IPS-NIHi7 (cell line): ENCODE results near the gene TTC34.

Experiments used
- DNase-seq: peaks from one replicate; pipeline ENCODE4 v3.0.0; 2012; ENCODE audit warnings: mixed read lengths; ENCODE audit errors: extremely low spot score

TTC34 gene, protein sequence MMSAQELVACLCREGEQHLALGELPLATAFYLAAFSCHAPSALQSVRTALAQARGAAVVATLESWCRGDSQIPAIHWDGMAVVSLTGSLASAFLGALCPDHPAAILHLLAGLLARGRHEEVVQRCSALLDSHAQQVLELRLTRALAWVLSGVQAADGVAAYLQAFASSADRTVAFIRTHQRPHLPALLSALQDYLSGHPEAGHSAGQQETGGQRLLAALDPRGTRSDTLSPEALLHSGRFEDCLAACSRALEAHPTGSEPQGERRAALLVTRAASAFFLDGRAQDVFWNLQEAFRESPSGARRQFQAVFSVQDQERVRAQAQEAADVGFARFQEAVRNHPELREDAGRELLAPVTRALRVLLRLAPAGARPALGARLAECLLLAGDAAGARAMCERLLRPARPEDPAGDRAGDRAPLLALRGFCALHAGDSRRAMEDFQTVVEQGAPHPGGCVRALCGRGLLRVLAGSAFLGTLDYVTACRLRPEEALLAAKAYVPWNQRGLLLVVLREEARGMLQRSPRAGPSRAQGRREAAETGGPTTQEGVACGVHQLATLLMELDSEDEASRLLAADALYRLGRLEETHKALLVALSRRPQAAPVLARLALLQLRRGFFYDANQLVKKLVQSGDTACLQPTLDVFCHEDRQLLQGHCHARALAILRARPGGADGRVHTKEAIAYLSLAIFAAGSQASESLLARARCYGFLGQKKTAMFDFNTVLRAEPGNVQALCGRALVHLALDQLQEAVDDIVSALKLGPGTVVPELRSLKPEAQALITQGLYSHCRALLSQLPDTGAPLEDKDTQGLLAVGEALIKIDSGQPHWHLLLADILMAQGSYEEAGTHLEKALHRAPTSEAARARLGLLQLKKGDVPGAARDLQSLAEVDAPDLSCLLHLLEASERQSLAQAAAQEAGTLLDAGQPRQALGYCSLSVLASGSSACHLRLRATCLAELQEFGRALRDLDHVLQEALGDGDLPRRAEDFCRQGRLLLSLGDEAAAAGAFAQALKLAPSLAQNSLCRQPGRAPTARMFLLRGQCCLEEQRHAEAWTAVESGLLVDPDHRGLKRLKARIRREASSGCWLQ

DNA sequence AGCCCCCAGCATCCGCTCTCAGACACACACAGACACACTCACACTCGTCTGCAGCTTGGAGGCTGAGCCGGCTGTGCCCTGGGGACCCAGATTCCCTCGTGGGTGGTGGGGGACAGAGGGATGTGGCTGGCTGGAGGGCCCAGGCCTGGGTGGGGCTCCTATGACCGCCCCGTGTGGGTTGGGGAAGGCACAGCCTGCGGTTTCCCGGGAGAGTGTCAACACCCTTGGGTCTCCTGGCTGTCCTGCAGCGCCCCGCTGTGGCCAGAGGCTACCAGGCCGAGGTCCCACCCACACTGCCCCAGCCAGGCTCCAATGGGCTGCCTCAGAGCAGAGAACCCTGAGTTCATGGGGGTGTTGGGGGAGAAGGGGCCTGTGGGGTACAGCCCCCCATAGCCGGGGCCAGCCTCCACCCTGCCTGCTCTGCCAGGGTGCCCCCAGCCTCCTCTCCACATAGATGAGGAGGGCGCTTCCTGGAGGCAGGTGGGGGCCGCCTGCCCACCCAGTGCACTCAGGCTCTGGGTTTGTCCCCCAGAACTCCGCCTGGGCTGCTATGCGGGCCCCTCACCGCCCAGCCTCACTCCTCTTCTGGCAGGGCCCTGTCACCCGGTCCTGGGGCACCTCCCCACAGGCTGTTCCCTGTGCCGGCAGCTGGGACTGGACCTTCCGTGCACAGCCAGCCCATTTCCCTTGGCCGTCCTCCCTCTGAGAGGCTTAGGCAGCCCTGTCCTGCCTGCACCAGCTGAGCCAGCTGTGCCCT is at the start of gene TTC34:
Gene TTC34, minus strand, starts transcription at position 159 of the 757 bp plus-strand sequence. CDS start 866 bp downstream, outside the sequence.
- no peak for DNase-seq

DNA sequence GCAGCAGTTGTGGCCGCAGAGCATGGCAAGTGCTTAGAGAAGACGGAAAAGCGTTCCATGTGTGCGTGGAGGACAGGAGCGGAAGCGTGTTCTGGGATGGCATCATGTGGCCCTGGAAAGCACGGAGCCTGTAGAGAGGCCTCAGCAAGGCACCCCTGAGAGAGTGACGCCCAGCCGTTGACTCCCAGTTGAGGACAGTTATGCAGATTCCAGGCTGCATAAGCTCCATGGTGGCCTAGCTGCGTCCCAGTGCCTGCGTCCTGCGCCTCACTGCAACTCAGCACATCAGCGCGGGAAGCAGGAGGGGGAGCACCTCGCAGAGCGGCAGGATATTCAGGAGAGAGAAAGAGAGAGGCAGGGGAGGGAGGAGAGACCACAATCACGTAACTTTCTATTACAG is 49.0 kb upstream of the TTC34 start:
- no peak for DNase-seq

DNA sequence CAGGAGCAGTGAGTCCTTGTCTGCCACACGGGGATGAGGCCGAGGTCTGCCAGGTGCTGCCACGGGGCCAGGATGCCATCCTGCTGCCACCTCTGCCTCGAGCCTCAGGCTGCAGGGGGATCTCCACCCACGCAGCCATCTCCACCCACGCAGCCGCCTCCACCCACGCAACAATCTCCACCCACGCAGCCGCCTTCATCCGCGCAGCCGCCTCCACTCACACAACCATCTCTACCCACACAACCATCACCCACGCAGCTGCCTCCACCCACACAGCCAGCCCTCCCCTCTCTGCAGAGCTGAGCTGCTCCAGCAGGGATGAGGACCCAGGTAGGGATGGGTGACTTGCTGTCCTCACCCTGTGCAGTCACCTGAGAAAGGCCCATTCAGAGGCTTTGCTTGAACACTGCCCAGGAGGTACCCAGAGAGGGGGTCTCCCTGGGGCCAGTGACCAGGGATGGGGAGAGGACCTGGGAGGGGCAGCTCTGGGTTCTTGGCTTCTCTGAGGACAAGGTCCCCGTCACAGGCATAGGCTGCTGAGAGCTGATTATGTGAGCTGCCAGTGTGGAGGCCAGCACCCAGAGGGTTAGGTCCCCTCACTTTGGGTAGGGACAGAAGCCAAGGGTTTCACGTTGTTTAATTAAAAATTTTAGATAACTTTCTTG is 46.6 kb upstream of the TTC34 start:
- no peak for DNase-seq

DNA sequence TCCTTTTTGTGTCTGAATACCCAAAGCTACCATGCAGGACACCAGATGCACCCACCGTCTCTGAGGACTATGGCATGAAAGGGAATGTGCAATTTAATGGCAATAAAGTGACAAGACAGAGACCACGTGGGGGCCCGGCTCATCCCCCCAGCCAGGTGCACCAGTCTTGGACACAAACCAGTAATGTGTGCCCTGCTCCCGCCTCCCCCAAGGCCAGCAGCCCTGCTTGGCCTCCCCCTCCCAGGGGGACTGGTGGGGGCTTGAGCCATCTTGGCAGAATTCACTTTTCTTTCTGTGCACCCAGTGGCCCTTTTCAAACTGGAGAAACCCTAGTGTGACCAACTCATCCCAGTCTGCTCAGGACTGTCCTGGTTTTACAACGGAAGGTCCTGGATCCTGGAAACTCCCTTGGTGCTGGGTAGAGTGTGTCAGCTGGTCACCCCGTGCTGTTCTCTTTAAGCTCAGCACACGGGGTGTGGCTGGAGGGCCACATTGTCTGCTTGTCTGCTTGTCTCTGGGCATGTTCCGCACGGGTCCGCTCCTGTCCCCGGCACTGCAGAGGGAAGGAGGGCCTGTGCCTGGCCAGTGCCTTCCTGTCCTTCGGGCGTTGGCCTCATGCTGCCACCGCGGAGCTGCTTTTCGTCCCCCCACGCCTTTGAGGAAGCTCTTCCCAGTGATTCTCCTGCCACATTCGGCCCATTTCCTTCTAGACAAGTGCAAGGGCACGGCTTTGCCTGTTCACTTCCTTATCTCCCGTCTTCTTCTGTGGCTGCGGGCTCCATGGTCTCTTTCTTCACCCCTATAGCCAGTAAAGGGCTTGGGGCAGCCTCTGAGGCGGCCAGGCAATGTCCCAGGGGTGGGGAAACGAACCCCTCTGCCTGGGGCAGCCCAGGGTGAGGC is 45.8 kb upstream of the TTC34 start:
- DNase-seq: no peak

DNA sequence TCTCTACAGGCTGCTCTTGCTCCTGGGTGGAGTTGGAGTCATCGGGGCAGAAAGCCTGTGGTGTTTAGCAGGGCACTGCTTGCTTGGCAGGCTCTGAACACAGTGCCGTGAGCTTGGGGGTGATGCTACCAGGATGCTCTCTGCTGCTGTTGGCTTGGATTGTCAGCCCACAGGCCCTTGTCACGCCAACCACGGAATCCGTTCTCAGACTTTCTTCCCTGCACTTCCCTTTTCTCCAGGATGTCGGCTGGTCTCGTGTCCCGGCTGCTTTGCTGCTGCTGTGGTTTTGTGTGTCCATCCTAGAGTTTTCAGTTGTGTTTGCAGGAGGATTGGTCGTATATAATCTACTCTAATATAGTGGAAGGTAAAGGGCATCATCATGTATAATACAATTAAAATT is 44.4 kb upstream of the TTC34 start:
- no peak for DNase-seq

DNA sequence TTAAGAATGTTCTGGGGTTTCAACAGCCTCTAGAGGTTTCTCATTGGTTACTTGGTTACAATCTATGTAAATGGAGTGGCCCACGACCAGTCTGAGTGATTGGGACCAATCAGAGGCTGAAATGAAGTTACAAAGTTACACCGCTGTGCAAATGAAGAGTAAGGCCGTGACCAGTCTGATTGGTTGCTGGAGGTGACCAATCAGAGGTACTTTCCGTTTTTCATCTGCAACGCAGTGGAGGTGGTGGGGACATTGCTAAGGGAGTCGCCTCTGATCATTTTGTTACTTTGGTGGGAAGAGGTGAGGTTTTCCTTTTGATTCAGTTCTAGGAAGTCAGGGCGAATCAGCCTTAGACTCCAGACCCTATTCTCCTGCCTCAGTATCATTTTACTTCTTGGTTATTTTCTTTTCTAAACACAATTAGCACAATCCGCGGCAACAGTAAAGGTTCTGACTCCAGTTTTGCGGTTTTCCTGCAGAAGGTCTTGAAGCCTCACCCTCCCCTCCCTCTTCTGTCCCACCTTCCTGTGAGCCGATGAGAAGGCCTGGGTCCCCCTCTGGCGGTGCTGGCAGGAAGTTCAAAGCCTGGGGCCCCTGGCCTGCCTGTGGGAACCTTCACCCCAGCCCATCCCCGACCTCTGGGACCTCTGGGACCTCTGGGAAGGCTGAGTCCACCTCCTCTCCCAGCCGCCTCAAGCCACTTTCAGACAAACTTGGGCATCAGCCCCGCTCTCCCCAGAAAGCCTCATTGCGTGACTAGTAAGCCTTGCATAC is 38.7 kb upstream of the TTC34 start:
- DNase-seq: no peak

DNA sequence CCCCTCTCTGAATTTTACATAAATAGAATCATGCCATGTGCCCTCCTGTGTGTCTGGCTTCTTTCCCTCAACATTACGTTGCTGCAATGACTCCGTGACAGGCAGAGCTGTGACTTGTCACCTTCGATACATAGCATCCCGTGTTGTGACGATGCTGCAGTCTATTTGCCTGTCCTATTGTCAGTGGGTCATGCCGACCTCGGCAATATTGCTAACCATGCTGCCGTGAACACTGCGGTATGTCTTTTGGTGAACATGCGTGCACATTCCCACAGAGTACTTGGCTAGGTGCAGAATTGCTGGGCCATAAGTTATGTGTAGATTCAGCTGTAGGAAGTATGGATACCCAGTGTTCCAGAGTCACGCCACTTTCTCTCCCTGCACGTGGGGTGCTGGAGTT is 36.3 kb upstream of the TTC34 start:
- no peak for DNase-seq

DNA sequence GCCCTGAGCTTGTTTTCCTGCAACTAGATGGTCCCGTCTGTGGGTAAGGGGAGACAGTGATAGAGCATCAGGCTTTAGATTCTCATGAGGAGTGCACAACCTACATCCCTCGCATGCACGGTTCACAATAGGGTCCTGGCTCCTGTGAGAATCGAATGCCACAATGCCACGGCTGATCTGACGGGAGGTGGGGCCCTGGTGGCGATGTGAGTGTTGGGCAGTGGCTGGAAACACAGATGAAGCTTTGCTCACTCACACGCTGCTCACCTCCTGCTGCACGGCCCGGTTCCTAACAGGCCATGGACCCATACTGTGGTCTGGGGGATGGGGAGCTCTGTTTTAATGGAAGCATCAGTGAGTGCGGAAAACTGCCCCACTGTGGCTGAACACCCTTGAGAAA is 35.8 kb upstream of the TTC34 start:
- DNase-seq: no peak

DNA sequence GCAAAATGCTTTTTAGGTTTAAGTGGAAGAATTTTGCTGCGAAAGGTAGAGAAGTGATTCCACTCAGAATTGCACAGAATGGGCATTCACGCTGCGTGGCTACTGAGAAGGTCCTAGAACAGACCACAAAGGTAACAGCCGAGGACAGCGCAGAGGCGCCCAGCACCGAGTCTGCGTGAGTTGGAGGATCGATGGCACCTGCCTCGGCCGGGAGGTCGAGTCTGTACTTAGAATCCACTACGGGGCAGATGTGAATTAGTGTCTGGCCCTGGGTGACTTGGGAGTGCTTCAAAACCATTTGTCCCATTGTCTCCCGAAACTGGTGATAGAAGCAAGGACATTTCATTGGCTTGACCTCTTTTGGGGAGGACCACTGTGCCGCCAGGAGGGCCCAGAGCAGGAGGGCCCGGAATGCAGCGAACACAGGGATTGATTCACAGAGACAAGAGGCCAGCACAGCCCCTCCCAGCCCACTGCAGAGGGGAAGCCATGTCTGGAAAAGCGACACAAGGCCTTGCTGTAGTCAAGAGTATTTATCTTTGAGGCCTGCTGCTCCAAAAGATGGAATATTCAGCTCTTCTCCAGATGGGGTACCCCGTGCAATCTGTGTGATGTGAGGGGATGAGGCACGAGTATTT is 35.0 kb upstream of the TTC34 start:
- no peak for DNase-seq

DNA sequence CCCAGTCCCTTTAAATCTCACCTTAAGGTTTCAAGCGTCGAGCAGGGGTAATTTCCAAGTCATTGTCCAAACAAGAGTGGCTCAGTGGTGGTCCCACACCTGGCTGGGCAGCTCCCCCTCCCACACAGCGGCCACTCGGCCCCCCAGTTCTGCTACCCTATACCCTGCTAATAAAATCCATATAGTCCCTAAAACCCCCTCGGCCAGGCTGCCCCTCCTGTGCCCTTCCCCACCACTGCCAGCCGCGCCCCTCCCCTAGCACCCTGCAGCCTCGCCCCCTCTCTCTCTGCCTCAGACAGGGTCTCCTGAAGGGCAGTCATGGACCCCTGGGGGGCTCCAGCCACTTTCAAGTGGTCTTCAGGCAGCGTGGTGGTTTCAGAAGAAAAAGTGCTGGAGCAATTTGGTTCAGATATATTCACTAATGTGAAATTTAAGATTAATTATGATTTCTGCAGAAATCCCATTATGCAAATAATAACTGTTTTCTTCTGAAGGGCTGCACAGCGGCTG is 34.2 kb upstream of the TTC34 start:
- DNase-seq: no peak

DNA sequence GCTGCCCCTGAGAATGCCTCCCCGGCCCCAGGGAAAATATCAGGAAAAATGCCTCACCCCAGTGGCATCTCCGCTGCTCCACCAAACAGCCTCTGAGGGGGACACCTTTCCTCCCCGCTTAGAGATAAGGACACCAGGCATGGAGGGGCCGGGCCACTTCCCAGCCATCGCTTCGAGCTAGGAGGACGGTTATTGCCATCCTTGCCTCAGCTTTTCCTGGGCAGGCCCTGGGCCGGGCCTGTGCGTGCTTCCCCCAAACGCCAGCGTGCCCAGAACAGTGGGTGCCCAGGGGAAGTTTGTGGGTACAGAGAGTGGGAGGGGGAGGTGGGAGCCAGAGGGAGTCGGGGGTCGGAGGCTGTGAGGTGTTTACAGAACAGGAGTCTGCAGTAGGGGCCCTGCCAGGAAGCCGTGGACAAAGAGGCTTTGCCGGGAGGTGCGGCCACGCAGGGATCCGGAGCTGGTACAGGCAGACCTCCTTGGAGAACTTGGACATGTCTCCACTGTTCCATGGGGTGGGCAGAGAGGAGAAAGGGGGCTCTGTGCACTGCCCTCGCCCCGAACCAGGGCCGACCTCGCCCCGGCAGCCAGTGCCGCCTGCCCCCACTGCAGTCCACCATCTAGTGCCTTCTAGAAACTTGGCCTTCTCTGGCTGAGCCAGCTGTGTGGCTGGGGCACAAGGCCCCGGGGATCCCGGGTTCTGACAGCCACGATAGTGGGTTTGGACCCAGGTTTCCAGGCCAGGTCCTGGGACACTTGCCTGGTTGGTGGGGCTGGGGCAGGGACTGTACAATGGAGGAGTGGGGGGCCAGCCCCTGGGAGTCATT is 33.5 kb upstream of the TTC34 start:
- DNase-seq: no peak

DNA sequence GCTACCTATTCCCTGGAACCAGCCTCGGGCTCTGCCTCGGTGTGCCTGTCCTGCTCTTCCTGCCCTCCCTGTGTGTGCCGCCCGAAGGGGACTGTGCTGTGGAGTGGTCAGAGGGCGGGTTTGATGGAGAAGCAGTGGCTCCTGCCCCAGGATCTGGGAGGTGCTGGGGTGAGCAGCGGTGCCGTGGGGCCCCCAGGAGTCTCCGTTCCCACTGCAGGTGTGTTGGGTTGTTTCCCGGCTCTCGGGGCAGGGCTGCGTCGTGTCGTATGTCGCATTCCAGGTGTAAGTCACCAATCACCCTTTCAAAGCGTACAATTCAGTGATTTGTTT is 32.6 kb upstream of the TTC34 start:
- no peak for DNase-seq

DNA sequence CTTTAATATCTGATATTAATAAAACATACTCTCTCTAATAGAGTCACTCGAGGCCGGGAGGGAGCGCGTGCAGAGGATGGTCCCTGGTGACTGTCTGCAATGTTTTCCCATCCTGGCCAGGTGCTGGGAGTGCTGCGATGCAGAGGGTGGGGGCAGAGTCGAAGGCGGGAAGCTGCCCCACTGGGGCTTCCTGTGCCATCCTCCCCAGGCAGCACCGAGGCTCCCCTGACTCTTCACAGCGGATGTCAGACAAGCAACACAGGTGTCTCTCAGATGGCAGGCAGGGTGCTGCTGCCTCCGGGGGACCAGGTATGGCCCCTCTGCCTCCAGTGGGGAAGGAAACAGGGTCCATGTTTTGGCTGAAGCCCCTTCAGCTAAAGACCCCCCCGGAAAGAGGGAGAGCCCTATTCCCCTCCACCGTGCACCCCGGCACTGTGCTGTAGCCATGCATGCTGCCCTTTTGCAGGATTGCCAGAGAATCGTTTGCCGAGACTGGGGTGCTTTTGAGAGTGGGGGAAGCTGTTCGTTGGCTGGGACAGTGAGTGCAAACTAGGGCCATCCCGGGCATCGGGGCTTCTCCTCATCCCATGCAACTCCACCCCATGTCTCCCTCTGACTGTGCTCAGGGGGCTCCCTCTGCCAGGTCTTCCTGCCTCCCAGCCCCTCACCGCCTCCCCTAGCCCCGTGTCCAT is 32.1 kb upstream of the TTC34 start:
- DNase-seq: no peak

DNA sequence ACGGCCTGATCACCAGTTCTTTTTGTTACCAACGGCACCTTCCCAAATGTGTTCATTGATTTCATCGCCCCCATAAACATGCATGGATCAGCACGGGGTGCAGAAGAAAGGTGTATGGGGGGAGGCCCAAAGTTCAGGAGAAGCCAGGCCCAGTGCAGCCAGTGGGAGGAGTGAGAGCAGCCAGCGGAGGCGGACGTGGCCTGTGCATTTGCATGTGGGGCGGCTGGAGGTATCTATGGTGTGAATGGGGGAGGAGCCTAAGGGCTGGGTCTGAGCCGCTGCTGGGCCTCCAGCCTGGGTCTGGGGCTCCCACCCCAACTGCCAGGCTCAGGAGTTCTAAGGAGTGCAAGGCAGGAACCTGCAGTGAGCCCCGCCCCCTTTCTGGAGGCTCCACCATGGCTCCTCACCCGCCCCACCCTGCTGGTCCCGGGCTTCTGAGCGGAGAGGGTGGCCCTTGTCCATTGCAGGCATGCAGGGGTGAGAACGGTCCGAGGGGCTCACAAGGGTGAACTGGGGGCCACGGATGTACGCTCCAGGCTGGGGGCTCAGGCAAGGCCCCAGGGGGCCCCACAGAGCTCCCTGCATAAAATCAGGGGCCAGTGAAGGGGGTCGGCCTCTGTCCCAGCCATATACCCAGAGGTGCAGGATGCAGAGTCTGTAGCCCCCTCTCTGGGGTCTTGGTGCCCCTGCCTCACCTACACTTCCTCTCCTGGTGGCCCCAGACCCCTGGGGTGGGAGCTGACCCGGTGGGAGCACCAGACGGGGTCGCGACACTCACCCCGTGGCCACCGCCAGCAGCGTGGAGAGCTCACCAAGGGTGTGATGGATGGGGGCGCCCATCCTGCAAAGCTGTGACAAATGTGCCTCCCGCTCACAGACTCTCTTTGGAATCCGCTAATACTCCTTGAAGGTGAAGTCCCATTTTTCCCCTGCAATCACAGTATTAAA is 31.3 kb upstream of the TTC34 start:
- no peak for DNase-seq

DNA sequence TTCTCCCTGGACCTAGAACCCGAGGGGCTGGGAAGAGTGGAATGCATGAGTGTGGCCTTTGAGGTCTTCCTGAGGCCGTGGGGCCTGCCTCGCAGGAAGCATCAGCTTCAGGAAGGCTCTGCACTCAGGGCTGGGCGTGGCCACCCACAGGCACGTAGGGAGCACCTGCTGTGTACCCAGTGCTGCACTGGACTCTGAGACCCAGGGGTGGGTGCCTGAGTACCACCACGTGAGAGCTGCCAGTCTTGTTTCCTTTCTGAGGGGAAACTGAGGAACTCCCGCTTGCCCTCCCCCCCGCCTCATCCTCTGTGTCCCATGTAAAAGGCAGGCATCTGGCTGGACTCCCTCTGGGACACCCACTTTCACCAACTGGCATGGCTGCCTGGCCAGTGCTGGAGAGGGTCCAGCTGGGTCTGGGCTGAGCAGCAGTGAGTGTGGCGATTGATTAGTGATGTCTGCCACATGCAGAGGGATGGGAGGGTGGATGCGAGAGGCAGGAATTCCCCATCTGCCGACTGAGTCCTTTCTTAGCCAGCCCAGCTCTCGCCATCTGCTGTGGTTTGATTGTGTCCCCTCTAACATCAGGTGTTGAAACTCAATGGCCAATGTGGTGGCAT is 30.2 kb upstream of the TTC34 start:
- DNase-seq: no peak
